Kasumi-1 (cell line): Measurements from ENCODE around the gene SERINC5.

Experiments
- DNase-seq, 2 experiments: peaks; one replicate each; lab custom pipeline; 2025; lab: John Stamatoyannopoulos, UW

The SERINC5 gene

GRCh38 chr5:80254767-80255430, 949 bp downstream of the SERINC5 start:
- DNase-seq = peak in 1 of 2 experiments; percentile 16

GRCh38 chr5:80251636-80252035, 4.2 kb downstream of the SERINC5 start:
- no peak for DNase-seq

GRCh38 chr5:80250801-80251200, 5.0 kb downstream of the SERINC5 start:
- no peak for DNase-seq

- no peak for DNase-seq
These were observed 5.9 kb downstream of the SERINC5 start for GRCh38 chr5:80249901-80250300.

- DNase-seq = no peak
These were observed 7.5 kb downstream of the SERINC5 start for GRCh38 chr5:80248378-80248777.

- DNase-seq = peak; percentile 72 to 75
These were observed 8.7 kb downstream of the SERINC5 start for GRCh38 chr5:80246995-80247729.

GRCh38 chr5:80246001-80246758, 9.7 kb downstream of the SERINC5 start:
- no peak for DNase-seq

GRCh38 chr5:80243567-80243966, 12.3 kb downstream of the SERINC5 start:
- no peak for DNase-seq

- DNase-seq = no peak
These were observed 13.0 kb downstream of the SERINC5 start for GRCh38 chr5:80242849-80243248.

- DNase-seq = peak; percentile 30 to 31
These were observed 15.4 kb downstream of the SERINC5 start for GRCh38 chr5:80240368-80240986.

GRCh38 chr5:80239680-80240367, 16.0 kb downstream of the SERINC5 start:
- DNase-seq = no peak

GRCh38 chr5:80238778-80239679, 16.8 kb downstream of the SERINC5 start:
- peak in 1 of 2 experiments; percentile 10 for DNase-seq

- no peak for DNase-seq
These were observed 17.8 kb downstream of the SERINC5 start for GRCh38 chr5:80238097-80238496.

- DNase-seq = no peak
These were observed 18.6 kb downstream of the SERINC5 start for GRCh38 chr5:80237243-80237642.

GRCh38 chr5:80234116-80234948, 21.5 kb downstream of the SERINC5 start:
- no peak for DNase-seq

- DNase-seq = no peak
These were observed 24.2 kb downstream of the SERINC5 start for GRCh38 chr5:80231693-80232092.

- DNase-seq = no peak
These were observed 24.6 kb downstream of the SERINC5 start for GRCh38 chr5:80231243-80231642.

- DNase-seq = no peak
These were observed 25.4 kb downstream of the SERINC5 start for GRCh38 chr5:80230269-80230992.

- no peak for DNase-seq
These were observed 26.0 kb downstream of the SERINC5 start for GRCh38 chr5:80229902-80230255.
